Panc1 (cell line): Measurements from ENCODE around the gene LINC00237. TPM values are rescaled to one million over a fixed set of nuclear protein-coding genes. Genes with fewer than 3 reads are reported as not detected.

ENCODE experiments used
- ATAC-seq: fragments of 200-7000 bp; cut with Tn5 transposase; 2 replicates; pipeline ENCODE4 v1.9.1; 2020; ENCODE audit warnings: mild to moderate bottlenecking, moderate library complexity
- BruUV-seq: library from RNA; stranded (reverse); fragments of 400-500 nt; replicated peaks from 2 replicates; lab custom pipeline; 2021; lab: Mats Ljungman, UMichigan
- CTCF ChIA-PET: fragments of 300-600 bp; sonication (Branson Sonifier 250); formaldehyde crosslinking; loops from one replicate; lab custom pipeline; 2022; ENCODE audit warnings: antibody characterized with exemption; lab: Charles Lee
- POLR2A ChIA-PET: fragments of 300-600 bp; sonication (Branson Sonifier 250); formaldehyde crosslinking; loops from one replicate; lab custom pipeline; 2022; ENCODE audit warnings: antibody characterized with exemption; lab: Charles Lee
- DNase-seq: peaks from one replicate; pipeline ENCODE4 v3.0.0-alpha.2; 2010; ENCODE audit warnings: low read depth, low spot score
- H3K27ac ChIP-seq: 2 replicates; pipeline ENCODE4 v1.5.1; 2011; ENCODE audit warnings: mild to moderate bottlenecking, low read length, inconsistent platforms
- H3K27me3 ChIP-seq: fragments of 200-500 bp; sonication (Bioruptor generic); 2 replicates; pipeline ENCODE4 v1.6.0; 2014; ENCODE audit warnings: low read length, inconsistent platforms; ENCODE audit not compliant: control insufficient read depth, insufficient read depth
- H3K36me3 ChIP-seq: fragments of 200-500 bp; sonication (Bioruptor generic); 2 replicates; pipeline ENCODE4 v1.5.1; 2014; ENCODE audit warnings: inconsistent platforms, mild to moderate bottlenecking, low read length, moderate library complexity; ENCODE audit not compliant: control insufficient read depth, insufficient read depth
- H3K4me1 ChIP-seq: 2 replicates; pipeline ENCODE4 v1.5.1; 2011; ENCODE audit warnings: inconsistent platforms, mild to moderate bottlenecking, low read length, moderate library complexity; ENCODE audit not compliant: control insufficient read depth, insufficient read depth
- H3K4me3 ChIP-seq, 2 experiments: 2 replicates each; pipeline ENCODE4 v1.5.1; 2011 to 2012; ENCODE audit warnings: low read depth in 2 of 2, low read length in 2 of 2, mild to moderate bottlenecking in 2 of 2, inconsistent platforms in 1 of 2, moderate library complexity in 1 of 2
- H3K9me3 ChIP-seq: fragments of 200-500 bp; sonication (Bioruptor generic); 2 replicates; pipeline ENCODE4 v1.5.1; 2014; ENCODE audit warnings: low read depth, mild to moderate bottlenecking, inconsistent platforms, low read length, moderate library complexity; ENCODE audit not compliant: control insufficient read depth, insufficient read depth
- CTCF ChIP-seq: fragments of 450-650 bp; IDR thresholded peaks from 2 replicates; pipeline ENCODE4 v1.5.1; 2017; ENCODE audit warnings: mild to moderate bottlenecking
- POLR2AphosphoS5 ChIP-seq: IDR thresholded peaks from 2 replicates; pipeline ENCODE4 v1.6.1; 2012; ENCODE audit warnings: mild to moderate bottlenecking, low read depth, low read length, moderate library complexity
- REST ChIP-seq, 2 experiments: IDR thresholded peaks; 2 replicates each; pipeline ENCODE4 v1.6.1; 2011 to 2012; ENCODE audit warnings: low read depth in 2 of 2, control low read depth in 1 of 2, low read length in 1 of 2, mild to moderate bottlenecking in 1 of 2, moderate library complexity in 1 of 2; ENCODE audit not compliant: insufficient read depth in 1 of 2
- SIN3A ChIP-seq: IDR thresholded peaks from 2 replicates; pipeline ENCODE4 v1.6.1; 2012; ENCODE audit warnings: low read depth, mild to moderate bottlenecking, low read length, moderate library complexity, borderline replicate concordance; ENCODE audit not compliant: insufficient read depth
- TCF7L2 ChIP-seq: IDR thresholded peaks from 2 replicates; pipeline ENCODE4 v1.6.1; 2011; ENCODE audit warnings: mild to moderate bottlenecking, low read depth, low read length, inconsistent platforms
- in situ Hi-C: cut with HindIII; loops from 2 replicates; pipeline ENCODE4 v1.10.0; 2016; ENCODE audit warnings: low sequenced_read_pairs, low pct_unique_long_range_greater_than_20kb
- intact Hi-C: fragments of 100-400 bp; cut with micrococcal nuclease; formaldehyde crosslinking; loops from one replicate; pipeline ENCODE4 v1.10.0; 2022; ENCODE audit not compliant: unreplicated experiment
- total RNA-seq: library from RNA; stranded (reverse); gene quantifications from one replicate; pipeline ENCODE4 v1.2.1, GENCODE V29; 2021; ENCODE audit not compliant: unreplicated experiment

The LINC00237 gene
- total RNA-seq, 1 experiment from 2014 or later = not detected

- no peak overlapping the region for H3K4me3 ChIP-seq
- no TSS peak for BruUV-seq
- DNase-seq = no peak
- TF ChIP-seq CTCF (no peak), REST (IDR thresholded peaks at IDR 0.05; ENCODE audit: insufficient read depth in 1 of 2, low read depth in 2 of 2, low read length in 1 of 2) (no peak), POLR2AphosphoS5 (no peak), SIN3A (no peak), TCF7L2 (no peak)
- in situ Hi-C loops (no loop called here), intact Hi-C loops (no loop called here)
- H3K36me3 ChIP-seq = no peaks in the 10 kb centered on the region
- no peak overlapping the region for H3K27ac ChIP-seq
- CTCF ChIA-PET = no interaction called here
- POLR2A ChIA-PET = no interaction called here
- H3K4me1 ChIP-seq = no peaks in the 10 kb centered on the region; the same call in none of the 2 replicates
- ATAC-seq = no peak
- no peaks in the 10 kb centered on the region for H3K9me3 ChIP-seq
- H3K27me3 ChIP-seq = no peaks in the 10 kb centered on the region
Measured at GRCh38 chr20:21155268-21155667, 49.1 kb upstream of the LINC00237 start.

GRCh38 chr20:21154692-21155091 is 48.5 kb upstream of the LINC00237 start:
- Histone ChIP-seq H3K4me1 (no peaks in the 10 kb centered on the region; the same call in none of the 2 replicates), H3K27ac (no peak overlapping the region), H3K36me3 (no peaks in the 10 kb centered on the region), H3K4me3 (no peak overlapping the region), H3K27me3 (no peaks in the 10 kb centered on the region), H3K9me3 (no peaks in the 10 kb centered on the region)
- intact Hi-C loops (no loop called here), in situ Hi-C loops (no loop called here)
- TF ChIP-seq TCF7L2 = no peak
- TF ChIP-seq REST (IDR thresholded peaks at IDR 0.05; ENCODE audit: insufficient read depth in 1 of 2, low read depth in 2 of 2, low read length in 1 of 2) = no peak
- no peak for TF ChIP-seq SIN3A
- no peak for TF ChIP-seq POLR2AphosphoS5
- TF ChIP-seq CTCF = no peak
- ChIA-PET CTCF (no interaction called here), POLR2A (no interaction called here)
- no peak for DNase-seq
- ATAC-seq = no peak
- BruUV-seq = no TSS peak
